ENCODE measurements around the gene ZNF765.
"Not testable (repeated sequence)": the region's sequence is repeated elsewhere in the genome, so short reads cannot be mapped to it uniquely, and the experiment has no call there.

The ZNF765 gene

GRCh38 chr19:53394974-53395839, at the start of gene ZNF765:
Gene ZNF765, plus strand, starts transcription at chr19:53395149. Its CDS starts 2,867 bp downstream, at chr19:53398016.
- peak; percentile 96 for DNase-seq

GRCh38 chr19:53355739-53356138, 39.2 kb upstream of the ZNF765 start:
- no peak for DNase-seq

- no peak for DNase-seq
These were observed 36.9 kb upstream of the ZNF765 start for GRCh38 chr19:53357821-53358581.

GRCh38 chr19:53360056-53360455, 34.9 kb upstream of the ZNF765 start:
- DNase-seq = not testable (repeated sequence)

- DNase-seq = peak; percentile 95
These were observed 29.6 kb upstream of the ZNF765 start, which contains the start of gene ZNF525 for GRCh38 chr19:53365134-53365898. Gene ZNF525, plus strand, starts transcription at chr19:53365705. Its CDS starts 6,577 bp downstream, at chr19:53372282.

GRCh38 chr19:53365899-53366493, 29.0 kb upstream of the ZNF765 start:
- peak; percentile 47 for DNase-seq

GRCh38 chr19:53372196-53372595, 22.8 kb upstream of the ZNF765 start:
- no peak for DNase-seq

GRCh38 chr19:53374288-53374687, 20.7 kb upstream of the ZNF765 start:
- DNase-seq = no peak

GRCh38 chr19:53374743-53375142, 20.2 kb upstream of the ZNF765 start:
- no peak for DNase-seq

- DNase-seq = no peak
These were observed 13.6 kb upstream of the ZNF765 start for GRCh38 chr19:53381376-53381775.

GRCh38 chr19:53388168-53388567, 6.8 kb upstream of the ZNF765 start:
- no peak for DNase-seq

- DNase-seq = no peak
These were observed 6.0 kb upstream of the ZNF765 start for GRCh38 chr19:53388904-53389303.

- no peak for DNase-seq
These were observed 5.4 kb upstream of the ZNF765 start for GRCh38 chr19:53389571-53389970.

GRCh38 chr19:53389978-53390377, 5.0 kb upstream of the ZNF765 start:
- no peak for DNase-seq

GRCh38 chr19:53394522-53394973, 401 bp upstream of the ZNF765 start:
- DNase-seq = no peak

GRCh38 chr19:53395840-53396524, 1.0 kb downstream of the ZNF765 start:
- DNase-seq = not testable (repeated sequence)

- no peak for DNase-seq
These were observed 1.5 kb downstream of the ZNF765 start for GRCh38 chr19:53396525-53396868.

GRCh38 chr19:53397918-53398317, 3.0 kb downstream of the ZNF765 start:
- DNase-seq = not testable (repeated sequence)

GRCh38 chr19:53409505-53410204, 14.7 kb downstream of the ZNF765 start:
- DNase-seq = no peak

- not testable (repeated sequence) for DNase-seq
These were observed 25.8 kb downstream of the ZNF765 start for GRCh38 chr19:53420520-53421315.

Measured in stimulated activated CD4-positive, alpha-beta T cell treated with anti-CD3 and anti-CD28 coated beads, Interleukin-15, amount 100 ng/mL, for 24 hours (primary cell).